Brain microvascular endothelial cell (primary cell): ENCODE results near the gene SERPINA12.

Experiments
- DNase-seq: peaks from one replicate; pipeline ENCODE4 v3.0.0-alpha.2; 2020
- H3K27ac ChIP-seq: fragments of 250-450 bp; sonication (Bioruptor Pico); 2 replicates; pipeline ENCODE4 v1.5.1; 2020; ENCODE audit warnings: mild to moderate bottlenecking, moderate library complexity
- H3K27me3 ChIP-seq: fragments of 250-450 bp; sonication (Bioruptor Pico); replicated peaks from 2 replicates; pipeline ENCODE4 v1.5.1; 2020; ENCODE audit warnings: mild to moderate bottlenecking
- H3K36me3 ChIP-seq: fragments of 250-450 bp; sonication (Bioruptor Pico); replicated peaks from 2 replicates; pipeline ENCODE4 v1.5.1; 2020; ENCODE audit warnings: mild to moderate bottlenecking
- H3K4me3 ChIP-seq: 2 replicates; pipeline ENCODE4 v1.5.1; 2011; ENCODE audit warnings: low read depth, mild to moderate bottlenecking, control low read depth, low read length, moderate library complexity
- CTCF ChIP-seq: IDR thresholded peaks from 2 replicates; pipeline ENCODE4 v1.5.1; 2011; ENCODE audit warnings: low read depth, mild to moderate bottlenecking, moderate library complexity, low read length, control low read depth, inconsistent platforms; ENCODE audit errors: missing control alignments
- in situ Hi-C: cut with HindIII; loops from 2 replicates; pipeline ENCODE4 v1.10.0; 2017; ENCODE audit warnings: low sequenced_read_pairs, low pct_ligation_motif_present

SERPINA12 gene

GRCh38 chr14:94460631-94461416 is 48.4 kb downstream of the SERPINA12 start:
- no peak for TF ChIP-seq CTCF
- no peaks in the 10 kb centered on the region for H3K27me3 ChIP-seq
- in situ Hi-C loops: no loop called here

DNA sequence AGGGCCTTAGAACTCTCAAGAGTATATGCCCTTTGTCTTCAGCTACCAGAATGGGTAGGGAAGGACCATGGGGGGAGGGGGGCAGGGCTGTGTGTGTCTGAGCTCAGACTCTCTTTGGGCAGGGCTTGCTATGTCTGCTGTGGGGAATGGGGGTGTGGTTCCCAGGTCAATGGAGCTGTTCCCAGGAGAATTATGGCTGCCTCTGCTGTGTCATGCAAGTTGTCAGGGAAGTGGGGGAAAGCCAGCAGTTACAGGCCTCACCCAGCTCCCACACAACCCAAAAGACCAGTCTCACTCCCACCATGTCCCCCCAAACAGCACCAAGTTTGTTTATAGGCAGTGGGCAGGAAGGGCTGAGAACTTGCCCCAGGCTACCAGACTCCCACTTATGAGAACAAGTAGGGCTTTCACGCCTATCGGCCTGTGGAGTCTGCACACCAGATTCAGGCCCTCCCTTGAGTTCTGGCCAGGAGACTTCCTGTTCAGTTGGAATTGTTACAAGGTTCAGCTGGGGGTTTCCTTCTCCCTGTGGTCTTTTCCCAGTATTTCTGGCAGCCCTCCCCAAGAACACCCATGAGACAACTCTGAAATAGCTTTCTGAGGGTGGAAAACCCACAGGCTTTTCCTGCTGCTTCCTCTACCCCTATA is 50.6 kb downstream of the SERPINA12 start:
- no peaks in the 10 kb centered on the region for H3K36me3 ChIP-seq
- no peak for DNase-seq

More at GRCh38 chr14:94460631-94461416, 48.4 kb downstream of the SERPINA12 start:
- H3K27ac ChIP-seq: no peak overlapping the region
- no peak overlapping the region for H3K4me3 ChIP-seq
- no peak for DNase-seq
- no peaks in the 10 kb centered on the region for H3K36me3 ChIP-seq

GRCh38 chr14:94458096-94458495 is 51.2 kb downstream of the SERPINA12 start:
- no peak overlapping the region for H3K4me3 ChIP-seq
- in situ Hi-C loops: no loop called here
- H3K36me3 ChIP-seq: no peaks in the 10 kb centered on the region
- TF ChIP-seq CTCF: no peak
- H3K27me3 ChIP-seq: no peaks in the 10 kb centered on the region
- no peak overlapping the region for H3K27ac ChIP-seq
- no peak for DNase-seq

More for the DNA sequence above, 50.6 kb downstream of the SERPINA12 start:
- in situ Hi-C loops: no loop called here
- Histone ChIP-seq H3K27ac (no peak overlapping the region), H3K4me3 (no peak overlapping the region), H3K27me3 (no peaks in the 10 kb centered on the region)
- no peak for TF ChIP-seq CTCF

GRCh38 chr14:94455928-94456327 is 53.3 kb downstream of the SERPINA12 start:
- no peaks in the 10 kb centered on the region for H3K27me3 ChIP-seq
- no peak for TF ChIP-seq CTCF
- in situ Hi-C loops: no loop called here
- DNase-seq: no peak
- H3K36me3 ChIP-seq: no peaks in the 10 kb centered on the region
- H3K4me3 ChIP-seq: no peak overlapping the region
- H3K27ac ChIP-seq: no peak overlapping the region

- Histone ChIP-seq H3K36me3 (no peaks in the 10 kb centered on the region), H3K27ac (no peak overlapping the region), H3K4me3 (no peak overlapping the region), H3K27me3 (no peaks in the 10 kb centered on the region)
- in situ Hi-C loops: no loop called here
- no peak for TF ChIP-seq CTCF
- DNase-seq: no peak
These were observed 57.4 kb downstream of the SERPINA12 start for GRCh38 chr14:94451826-94452225.
